Measurements from ENCODE around the gene SHISA9. TPM values are rescaled to one million over a fixed set of nuclear protein-coding genes. Genes with fewer than 3 reads are reported as not detected.

Gene SHISA9
- total and polyA plus RNA-seq, 7 donors: 0.01 to 0.97 (median 0.07) TPM

DNA sequence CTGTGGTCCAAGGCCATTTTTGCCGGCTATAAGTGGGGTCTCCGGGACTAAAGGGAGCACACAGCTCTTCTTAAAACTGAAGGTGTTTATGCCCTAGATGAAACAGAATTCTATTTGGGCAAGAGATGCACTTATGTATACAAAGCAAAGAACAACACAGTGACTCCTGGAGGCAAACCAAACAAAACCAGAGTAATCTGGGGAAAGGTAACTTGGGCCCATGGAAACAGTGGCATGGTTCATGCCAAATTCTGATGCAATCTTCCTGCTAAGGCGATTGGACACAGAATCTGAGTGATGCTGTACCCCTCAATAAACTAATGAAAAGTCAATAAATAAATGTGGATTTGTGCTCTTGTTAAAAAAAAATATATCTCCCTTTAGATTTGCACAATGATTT is 20.2 kb upstream of the SHISA9 start:
- no peak for DNase-seq
- Histone ChIP-seq H3K36me3 (ENCODE audit: insufficient read depth in 1 of 2, low read depth in 1 of 2) (no peaks in the 10 kb centered on the region), H3K9me3 (peaks cover 8% of the 10 kb centered on the region), H3K27ac (no peak overlapping the region), H3K4me1 (no peaks in the 10 kb centered on the region), H3K27me3 (ENCODE audit: insufficient read depth in 3 of 3, low read length in 2 of 3) (no peaks in the 10 kb centered on the region), H3K4me3 (no peak overlapping the region)
- TF ChIP-seq, protein P1, sequence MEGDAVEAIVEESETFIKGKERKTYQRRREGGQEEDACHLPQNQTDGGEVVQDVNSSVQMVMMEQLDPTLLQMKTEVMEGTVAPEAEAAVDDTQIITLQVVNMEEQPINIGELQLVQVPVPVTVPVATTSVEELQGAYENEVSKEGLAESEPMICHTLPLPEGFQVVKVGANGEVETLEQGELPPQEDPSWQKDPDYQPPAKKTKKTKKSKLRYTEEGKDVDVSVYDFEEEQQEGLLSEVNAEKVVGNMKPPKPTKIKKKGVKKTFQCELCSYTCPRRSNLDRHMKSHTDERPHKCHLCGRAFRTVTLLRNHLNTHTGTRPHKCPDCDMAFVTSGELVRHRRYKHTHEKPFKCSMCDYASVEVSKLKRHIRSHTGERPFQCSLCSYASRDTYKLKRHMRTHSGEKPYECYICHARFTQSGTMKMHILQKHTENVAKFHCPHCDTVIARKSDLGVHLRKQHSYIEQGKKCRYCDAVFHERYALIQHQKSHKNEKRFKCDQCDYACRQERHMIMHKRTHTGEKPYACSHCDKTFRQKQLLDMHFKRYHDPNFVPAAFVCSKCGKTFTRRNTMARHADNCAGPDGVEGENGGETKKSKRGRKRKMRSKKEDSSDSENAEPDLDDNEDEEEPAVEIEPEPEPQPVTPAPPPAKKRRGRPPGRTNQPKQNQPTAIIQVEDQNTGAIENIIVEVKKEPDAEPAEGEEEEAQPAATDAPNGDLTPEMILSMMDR (IDR thresholded peaks at IDR 0.05): no peak
- 51 to 79% (median 59%) methylated on average over 3 of the region's 3 CpGs for WGBS, 3 donors
- no peak for ATAC-seq
- intact Hi-C loops (cut with DNase I): no loop called here

DNA sequence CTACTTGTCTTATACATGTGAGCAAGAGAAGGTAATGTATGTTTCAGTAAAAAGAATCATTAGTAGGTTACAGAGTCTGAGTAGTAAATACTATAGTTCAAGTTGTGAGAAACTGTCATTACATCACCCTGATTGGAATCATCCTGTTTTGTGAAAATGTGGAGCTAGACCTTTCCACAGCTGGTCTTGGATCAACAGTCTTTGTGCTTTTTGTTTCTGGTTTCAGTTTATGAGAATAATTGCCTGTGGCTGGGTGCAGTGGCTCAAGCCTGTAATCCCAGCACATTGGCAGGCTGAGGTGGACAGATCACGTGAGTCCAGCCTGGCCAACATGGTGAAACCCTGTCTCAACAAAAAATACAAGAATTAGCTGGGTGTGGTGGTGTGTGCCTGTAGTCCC is 19.7 kb upstream of the SHISA9 start:
- H3K27ac ChIP-seq: no peak overlapping the region
- 14 to 67% (median 31%) methylated on average over 1 of the region's 1 CpG for WGBS, 3 donors
- ATAC-seq (no peak), DNase-seq (no peak)
- intact Hi-C loops (cut with DNase I): no loop called here
- no peaks in the 10 kb centered on the region for H3K27me3 ChIP-seq (ENCODE audit: insufficient read depth in 3 of 3, low read length in 2 of 3)
- H3K4me3 ChIP-seq: no peak overlapping the region
- H3K4me1 ChIP-seq: no peaks in the 10 kb centered on the region
- no peaks in the 10 kb centered on the region for H3K36me3 ChIP-seq (ENCODE audit: insufficient read depth in 1 of 2, low read depth in 1 of 2)
- H3K9me3 ChIP-seq: peaks cover 8% of the 10 kb centered on the region
- TF ChIP-seq, protein P1 (IDR thresholded peaks at IDR 0.05): no peak

DNA sequence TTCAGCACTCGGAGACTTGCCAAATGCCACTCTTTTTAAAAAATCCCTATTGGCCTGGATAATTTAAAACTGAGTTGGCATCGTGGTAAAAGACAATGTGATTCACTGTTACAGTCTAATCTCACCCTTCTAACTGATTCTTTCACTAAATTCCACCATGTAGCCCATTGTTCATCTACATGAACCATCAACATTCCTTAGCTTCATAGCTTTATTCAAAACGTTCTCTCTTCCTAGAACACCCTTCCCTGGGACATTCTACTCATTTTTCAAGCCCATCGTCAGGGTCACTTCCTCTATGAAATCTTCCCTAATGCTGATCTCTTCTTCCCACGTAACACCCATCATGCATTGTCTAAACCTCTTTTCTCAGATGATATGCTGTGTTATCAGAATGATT is 15.7 kb upstream of the SHISA9 start:
- WGBS, 3 donors: 24 to 38% (median 38%) methylated on average over 5 of the region's 5 CpGs
- Histone ChIP-seq H3K36me3 (ENCODE audit: insufficient read depth in 1 of 2, low read depth in 1 of 2) (no peaks in the 10 kb centered on the region), H3K27me3 (ENCODE audit: insufficient read depth in 3 of 3, low read length in 2 of 3) (no peaks in the 10 kb centered on the region), H3K4me3 (no peak overlapping the region), H3K27ac (no peak overlapping the region), H3K4me1 (no peaks in the 10 kb centered on the region), H3K9me3 (peaks cover 8% of the 10 kb centered on the region)
- TF ChIP-seq, protein P1 (IDR thresholded peaks at IDR 0.05): no peak
- intact Hi-C loops (cut with DNase I): no loop called here
- ATAC-seq (no peak), DNase-seq (no peak)

DNA sequence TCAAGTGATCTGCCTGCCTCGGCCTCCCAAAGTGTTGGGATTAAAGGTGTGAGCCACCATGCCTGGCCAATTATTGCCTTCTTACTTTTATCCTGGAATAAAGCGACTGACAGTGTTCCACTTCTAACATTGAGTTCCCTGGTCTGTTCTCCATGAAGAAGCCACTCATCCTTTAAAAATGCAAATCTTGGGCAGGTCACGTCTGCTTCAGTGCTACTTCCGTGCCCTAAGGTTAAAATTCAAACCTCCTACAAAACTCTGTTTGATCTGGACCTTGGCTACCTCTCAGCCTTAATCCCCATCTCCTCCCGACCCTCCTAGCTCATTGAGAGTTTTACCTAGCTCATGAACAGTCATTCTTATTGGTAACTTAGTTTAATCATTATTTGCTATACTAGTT is 9.6 kb upstream of the SHISA9 start:
- 61 to 68% (median 63%) methylated on average over 5 of the region's 5 CpGs for WGBS, 3 donors
- TF ChIP-seq, protein P1 (IDR thresholded peaks at IDR 0.05): no peak
- DNase-seq (no peak), ATAC-seq (no peak)
- H3K4me1 ChIP-seq: no peaks in the 10 kb centered on the region
- H3K27me3 ChIP-seq (ENCODE audit: insufficient read depth in 3 of 3, low read length in 2 of 3): no peaks in the 10 kb centered on the region
- H3K27ac ChIP-seq: no peak overlapping the region
- no peak overlapping the region for H3K4me3 ChIP-seq
- H3K36me3 ChIP-seq (ENCODE audit: insufficient read depth in 1 of 2, low read depth in 1 of 2): no peaks in the 10 kb centered on the region
- intact Hi-C loops (cut with DNase I): no loop called here
- H3K9me3 ChIP-seq: no peaks in the 10 kb centered on the region

DNA sequence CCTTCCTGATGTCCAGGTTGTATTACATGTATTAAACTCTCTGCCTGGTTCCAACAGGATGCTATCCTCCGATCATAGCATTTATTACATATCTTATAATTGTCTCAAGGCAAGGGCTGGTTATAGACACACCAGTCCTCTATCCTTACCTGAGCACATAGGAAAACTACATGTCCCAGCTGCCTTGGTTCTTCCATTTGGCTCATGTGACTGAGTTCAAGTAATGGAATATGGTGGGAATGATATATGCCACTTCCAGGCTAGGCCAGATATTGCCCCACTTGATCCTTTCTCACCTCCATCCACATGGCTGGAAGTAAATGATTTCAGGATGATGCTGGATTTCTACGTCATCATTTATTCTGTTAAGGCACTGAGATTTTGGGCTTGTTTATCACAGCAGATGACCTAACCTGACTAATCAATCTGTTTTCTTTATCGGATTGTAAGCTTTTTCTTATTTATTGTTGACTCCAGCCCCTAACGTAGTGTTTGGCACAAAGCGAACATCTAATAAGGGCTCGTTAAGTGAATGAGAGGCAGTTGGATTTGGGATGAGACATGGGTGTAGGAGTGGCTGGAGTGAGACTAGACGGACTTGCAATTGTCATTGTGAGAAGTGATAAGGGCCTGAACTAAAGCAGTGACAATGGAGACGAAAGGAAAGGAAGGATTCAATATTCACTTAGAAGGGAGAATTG is 8.2 kb upstream of the SHISA9 start:
- intact Hi-C loops (cut with DNase I): no loop called here
- no peaks in the 10 kb centered on the region for H3K36me3 ChIP-seq (ENCODE audit: insufficient read depth in 1 of 2, low read depth in 1 of 2)
- no peak for ATAC-seq
- DNase-seq: no peak
- no peak overlapping the region for H3K4me3 ChIP-seq
- no peaks in the 10 kb centered on the region for H3K9me3 ChIP-seq
- H3K4me1 ChIP-seq: no peaks in the 10 kb centered on the region
- TF ChIP-seq, protein P1 (IDR thresholded peaks at IDR 0.05): no peak
- 79 to 91% (median 80%) methylated on average over 8 of the region's 8 CpGs for WGBS, 3 donors
- peaks cover 0 to 7% (median 0%) of the 10 kb centered on the region in 3 donors for H3K27me3 ChIP-seq (ENCODE audit: insufficient read depth in 3 of 3, low read length in 2 of 3)
- no peak overlapping the region for H3K27ac ChIP-seq
